ENCODE measurements around the gene CR1L. TPM values are rescaled to one million over a fixed set of nuclear protein-coding genes. Genes with fewer than 3 reads are reported as not detected.
A peak's percentile ranks its signal among the peaks of the same experiment; 100 is the strongest.
"Not testable (repeated sequence)": the region's sequence is repeated elsewhere in the genome, so short reads cannot be mapped to it uniquely, and the experiment has no call there.

The CR1L gene
- total RNA-seq, 1 experiment from 2014 or later = not detected

DNA sequence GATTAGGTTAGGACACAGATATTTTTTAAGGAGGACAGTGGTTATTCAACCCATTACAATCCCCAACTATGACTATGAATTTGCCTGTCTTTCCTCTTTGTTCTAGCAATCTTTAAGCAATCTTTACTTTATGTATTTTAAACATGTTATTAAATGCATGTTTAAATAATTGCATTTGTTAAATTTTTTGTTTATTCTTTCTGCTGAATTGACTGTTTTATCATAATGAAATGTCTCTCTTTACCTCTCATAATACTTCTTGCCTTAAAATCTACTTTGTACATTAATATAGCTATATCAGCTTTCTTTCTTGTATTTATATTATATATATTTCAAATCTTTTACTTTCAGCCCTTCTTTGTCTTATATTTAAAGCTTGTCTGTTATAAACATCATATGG is 46.1 kb downstream of the CR1L start:
- H3K36me3 ChIP-seq (ENCODE audit: control insufficient read depth, insufficient read depth, low read length) = no peaks in the 10 kb centered on the region
- DNase-seq (ENCODE audit: low read depth, low spot score) (no peak), ATAC-seq (no peak)
- H3K27ac ChIP-seq (ENCODE audit: low read length) = no peak overlapping the region
- H3K4me3 ChIP-seq (ENCODE audit: low read depth in 2 of 2, low read length in 2 of 2) = no peak overlapping the region
- intact Hi-C loops (cut with micrococcal nuclease; ENCODE audit: unreplicated experiment) (loop anchor here (5.0 kb wide), 1 partner anchor 39 kb away; no protein-coding TSS in a partner anchor), in situ Hi-C loops (cut with HindIII; ENCODE audit: low pct_unique_long_range_greater_than_20kb, low sequenced_read_pairs) (no loop called here)
- TF ChIP-seq SIN3A (IDR thresholded peaks at IDR 0.05; ENCODE audit: borderline replicate concordance, insufficient read depth, low read depth, low read length) = no peak
- TF ChIP-seq, protein P1, sequence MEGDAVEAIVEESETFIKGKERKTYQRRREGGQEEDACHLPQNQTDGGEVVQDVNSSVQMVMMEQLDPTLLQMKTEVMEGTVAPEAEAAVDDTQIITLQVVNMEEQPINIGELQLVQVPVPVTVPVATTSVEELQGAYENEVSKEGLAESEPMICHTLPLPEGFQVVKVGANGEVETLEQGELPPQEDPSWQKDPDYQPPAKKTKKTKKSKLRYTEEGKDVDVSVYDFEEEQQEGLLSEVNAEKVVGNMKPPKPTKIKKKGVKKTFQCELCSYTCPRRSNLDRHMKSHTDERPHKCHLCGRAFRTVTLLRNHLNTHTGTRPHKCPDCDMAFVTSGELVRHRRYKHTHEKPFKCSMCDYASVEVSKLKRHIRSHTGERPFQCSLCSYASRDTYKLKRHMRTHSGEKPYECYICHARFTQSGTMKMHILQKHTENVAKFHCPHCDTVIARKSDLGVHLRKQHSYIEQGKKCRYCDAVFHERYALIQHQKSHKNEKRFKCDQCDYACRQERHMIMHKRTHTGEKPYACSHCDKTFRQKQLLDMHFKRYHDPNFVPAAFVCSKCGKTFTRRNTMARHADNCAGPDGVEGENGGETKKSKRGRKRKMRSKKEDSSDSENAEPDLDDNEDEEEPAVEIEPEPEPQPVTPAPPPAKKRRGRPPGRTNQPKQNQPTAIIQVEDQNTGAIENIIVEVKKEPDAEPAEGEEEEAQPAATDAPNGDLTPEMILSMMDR (IDR thresholded peaks at IDR 0.05) = no peak
- TF ChIP-seq POLR2AphosphoS5 (IDR thresholded peaks at IDR 0.05; ENCODE audit: low read depth, low read length) = no peak
- TF ChIP-seq, protein P2, sequence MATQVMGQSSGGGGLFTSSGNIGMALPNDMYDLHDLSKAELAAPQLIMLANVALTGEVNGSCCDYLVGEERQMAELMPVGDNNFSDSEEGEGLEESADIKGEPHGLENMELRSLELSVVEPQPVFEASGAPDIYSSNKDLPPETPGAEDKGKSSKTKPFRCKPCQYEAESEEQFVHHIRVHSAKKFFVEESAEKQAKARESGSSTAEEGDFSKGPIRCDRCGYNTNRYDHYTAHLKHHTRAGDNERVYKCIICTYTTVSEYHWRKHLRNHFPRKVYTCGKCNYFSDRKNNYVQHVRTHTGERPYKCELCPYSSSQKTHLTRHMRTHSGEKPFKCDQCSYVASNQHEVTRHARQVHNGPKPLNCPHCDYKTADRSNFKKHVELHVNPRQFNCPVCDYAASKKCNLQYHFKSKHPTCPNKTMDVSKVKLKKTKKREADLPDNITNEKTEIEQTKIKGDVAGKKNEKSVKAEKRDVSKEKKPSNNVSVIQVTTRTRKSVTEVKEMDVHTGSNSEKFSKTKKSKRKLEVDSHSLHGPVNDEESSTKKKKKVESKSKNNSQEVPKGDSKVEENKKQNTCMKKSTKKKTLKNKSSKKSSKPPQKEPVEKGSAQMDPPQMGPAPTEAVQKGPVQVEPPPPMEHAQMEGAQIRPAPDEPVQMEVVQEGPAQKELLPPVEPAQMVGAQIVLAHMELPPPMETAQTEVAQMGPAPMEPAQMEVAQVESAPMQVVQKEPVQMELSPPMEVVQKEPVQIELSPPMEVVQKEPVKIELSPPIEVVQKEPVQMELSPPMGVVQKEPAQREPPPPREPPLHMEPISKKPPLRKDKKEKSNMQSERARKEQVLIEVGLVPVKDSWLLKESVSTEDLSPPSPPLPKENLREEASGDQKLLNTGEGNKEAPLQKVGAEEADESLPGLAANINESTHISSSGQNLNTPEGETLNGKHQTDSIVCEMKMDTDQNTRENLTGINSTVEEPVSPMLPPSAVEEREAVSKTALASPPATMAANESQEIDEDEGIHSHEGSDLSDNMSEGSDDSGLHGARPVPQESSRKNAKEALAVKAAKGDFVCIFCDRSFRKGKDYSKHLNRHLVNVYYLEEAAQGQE (IDR thresholded peaks at IDR 0.05; ENCODE audit: insufficient read depth in 1 of 2, low read depth in 2 of 2, low read length in 1 of 2) = no peak
- ChIA-PET POLR2A (no interaction called here), CTCF (no interaction called here)
- BruUV-seq (replicated peaks) = no TSS peak
- no peaks in the 10 kb centered on the region for H3K4me1 ChIP-seq (ENCODE audit: control insufficient read depth, insufficient read depth, low read length)
- H3K27me3 ChIP-seq (ENCODE audit: control insufficient read depth, insufficient read depth, low read length) = peaks cover 7% of the 10 kb centered on the region
- no peaks in the 10 kb centered on the region for H3K9me3 ChIP-seq (ENCODE audit: control insufficient read depth, insufficient read depth, low read depth, low read length)

DNA sequence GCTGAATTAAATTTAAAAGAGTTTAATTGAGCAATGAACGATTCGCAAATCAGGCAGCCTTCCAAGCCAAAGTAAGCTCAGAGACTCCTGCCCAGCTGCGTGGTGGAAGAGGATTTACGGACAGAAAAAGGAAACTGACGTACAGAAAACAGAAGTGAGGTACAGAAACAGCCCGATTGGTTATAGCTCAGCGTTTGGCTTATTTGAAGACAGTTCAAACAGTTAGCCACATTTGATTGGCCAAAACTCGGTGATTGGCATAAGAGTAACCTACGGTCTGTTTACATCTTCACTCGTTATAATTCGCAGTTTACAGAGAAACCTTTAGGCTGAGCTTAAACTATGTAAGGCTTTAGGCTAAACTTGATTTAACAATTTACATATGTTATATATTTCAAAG is 46.9 kb downstream of the CR1L start:
- H3K27ac ChIP-seq (ENCODE audit: low read length) = no peak overlapping the region
- ATAC-seq (peak; percentile 69; the same call in 1 of the 2 replicates), DNase-seq (ENCODE audit: low read depth, low spot score) (no peak)
- no peaks in the 10 kb centered on the region for H3K4me1 ChIP-seq (ENCODE audit: control insufficient read depth, insufficient read depth, low read length)
- in situ Hi-C loops (cut with HindIII; ENCODE audit: low pct_unique_long_range_greater_than_20kb, low sequenced_read_pairs) (no loop called here), intact Hi-C loops (cut with micrococcal nuclease; ENCODE audit: unreplicated experiment) (loop anchor here (5.0 kb wide), 1 partner anchor 40 kb away; no protein-coding TSS in a partner anchor)
- ChIA-PET CTCF (interaction anchor here (0.7 kb wide), 1 partner anchor 97 kb away, joined by 3 read pairs; no protein-coding TSS in a partner anchor), POLR2A (no interaction called here)
- peaks cover 7% of the 10 kb centered on the region for H3K27me3 ChIP-seq (ENCODE audit: control insufficient read depth, insufficient read depth, low read length)
- TF ChIP-seq SIN3A (IDR thresholded peaks at IDR 0.05; ENCODE audit: borderline replicate concordance, insufficient read depth, low read depth, low read length) = no peak
- TF ChIP-seq, protein P2 (IDR thresholded peaks at IDR 0.05; ENCODE audit: insufficient read depth in 1 of 2, low read depth in 2 of 2, low read length in 1 of 2) = no peak
- TF ChIP-seq POLR2AphosphoS5 (IDR thresholded peaks at IDR 0.05; ENCODE audit: low read depth, low read length) = no peak
- no peak for TF ChIP-seq TCF7L2 (IDR thresholded peaks at IDR 0.05; ENCODE audit: low read depth, low read length)
- TF ChIP-seq, protein P1 (IDR thresholded peaks at IDR 0.05) = no peak
- peak overlapping the region; percentile 6 to 36 for H3K4me3 ChIP-seq (ENCODE audit: low read depth in 2 of 2, low read length in 2 of 2)
- no peaks in the 10 kb centered on the region for H3K36me3 ChIP-seq (ENCODE audit: control insufficient read depth, insufficient read depth, low read length)
- H3K9me3 ChIP-seq (ENCODE audit: control insufficient read depth, insufficient read depth, low read depth, low read length) = no peaks in the 10 kb centered on the region
- no TSS peak for BruUV-seq (replicated peaks)

DNA sequence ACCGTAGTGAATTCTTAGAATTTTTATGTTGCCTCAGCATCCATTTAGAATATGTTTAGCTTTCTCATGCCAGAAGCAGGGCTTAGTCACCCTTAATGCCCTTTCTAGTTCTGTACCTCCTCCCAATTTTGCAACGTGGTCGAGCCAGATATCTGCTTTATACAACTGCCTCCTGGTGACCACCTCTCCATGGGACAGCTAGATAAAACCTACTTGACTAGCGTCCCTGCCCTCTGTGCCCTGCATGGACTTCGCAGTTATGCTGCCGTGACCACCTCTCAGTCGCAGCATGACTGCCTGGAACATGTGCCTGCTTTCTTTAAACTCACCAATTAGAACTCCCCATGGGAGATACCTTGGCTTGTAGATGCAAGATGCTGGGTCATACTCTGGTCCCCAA is 47.4 kb downstream of the CR1L start:
- peak; percentile 62; the same call in 1 of the 2 replicates for ATAC-seq
- intact Hi-C loops (cut with micrococcal nuclease; ENCODE audit: unreplicated experiment) = loop anchor here (5.0 kb wide), 1 partner anchor 40 kb away; no protein-coding TSS in a partner anchor
- H3K4me1 ChIP-seq (ENCODE audit: control insufficient read depth, insufficient read depth, low read length); in situ Hi-C loops (cut with HindIII; ENCODE audit: low pct_unique_long_range_greater_than_20kb, low sequenced_read_pairs); H3K27me3 ChIP-seq (ENCODE audit: control insufficient read depth, insufficient read depth, low read length); H3K27ac ChIP-seq (ENCODE audit: low read length); CTCF ChIA-PET; H3K9me3 ChIP-seq (ENCODE audit: control insufficient read depth, insufficient read depth, low read depth, low read length); H3K4me3 ChIP-seq (ENCODE audit: low read depth in 2 of 2, low read length in 2 of 2); BruUV-seq (replicated peaks); POLR2A ChIA-PET; H3K36me3 ChIP-seq (ENCODE audit: control insufficient read depth, insufficient read depth, low read length); DNase-seq (ENCODE audit: low read depth, low spot score): not testable (repeated sequence)
